ENCODE results near the gene KIF19. TPM values are rescaled to one million over a fixed set of nuclear protein-coding genes. Genes with fewer than 3 reads are reported as not detected.

KIF19 gene
- total RNA-seq, 1 donor from 2014 or later, result 55.2 TPM

DNA sequence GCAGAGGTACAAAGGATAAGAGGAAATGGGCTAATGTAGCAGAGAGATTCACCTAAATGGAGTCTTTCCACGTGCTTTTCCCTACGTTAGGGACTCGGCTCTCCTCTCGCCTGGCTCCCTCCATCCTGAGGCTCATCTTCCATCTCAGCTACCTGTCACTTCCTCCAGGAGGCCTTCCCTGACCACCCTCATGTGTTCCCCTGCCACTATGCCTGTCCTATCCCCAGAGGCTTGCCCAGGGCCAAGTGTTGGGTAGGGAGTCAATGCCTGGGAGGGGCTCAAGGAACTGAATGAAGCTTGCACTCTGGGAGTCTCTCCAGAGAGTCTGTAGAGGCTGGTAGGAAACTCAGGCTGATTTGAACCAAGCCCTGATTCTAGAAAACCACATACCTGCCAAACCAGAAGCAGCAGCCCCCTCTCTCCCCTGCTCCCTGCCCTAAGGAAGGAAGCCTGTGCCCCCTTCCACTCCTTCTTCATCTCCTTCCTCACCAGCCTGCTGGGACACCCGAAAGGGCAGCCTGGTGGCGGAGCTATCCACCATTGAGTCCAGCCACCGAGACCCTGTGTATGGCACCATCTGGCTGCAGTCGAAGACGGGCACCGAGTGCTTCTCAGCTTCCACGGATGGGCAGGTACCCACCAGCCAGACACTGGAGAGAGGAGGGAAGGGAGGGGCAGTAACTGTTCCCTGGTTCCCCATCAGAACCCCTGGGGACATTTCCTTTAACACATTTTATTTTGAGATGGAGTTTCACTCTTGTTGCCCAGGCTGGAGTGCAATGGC is 26.6 kb upstream of the KIF19 start:
- intact Hi-C loops (cut with DNase I), result loop anchor here (5.0 kb wide), 2 partner anchors 87 to 158 kb away; partner anchors contain the start of gene TTYH2
- ATAC-seq (no peak), DNase-seq (ENCODE audit: low spot score) (no peak)

DNA sequence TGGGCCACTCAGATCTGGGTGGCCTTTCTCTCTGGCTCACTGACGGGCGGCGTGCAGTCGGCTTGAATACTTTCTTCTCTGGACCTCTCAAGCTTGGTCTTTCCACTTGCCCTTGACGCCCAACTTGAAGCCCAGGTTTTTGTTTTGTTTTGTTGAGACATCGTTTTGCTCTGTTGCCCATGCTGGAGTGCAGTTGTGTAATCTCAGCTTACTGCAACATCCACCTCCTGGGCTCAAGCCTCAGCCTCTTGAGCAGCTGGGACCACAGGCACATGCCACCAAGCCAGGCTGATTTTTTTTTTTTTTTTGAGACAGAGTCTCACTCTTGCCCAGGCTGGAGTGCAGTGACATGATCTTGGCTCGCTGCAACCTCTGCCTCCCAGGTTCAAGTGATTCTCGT is 22.7 kb upstream of the KIF19 start:
- intact Hi-C loops (cut with DNase I), result loop anchor here (5.0 kb wide), 1 partner anchor 154 kb away; no protein-coding TSS in a partner anchor
- ATAC-seq, result no peak
- no peak for DNase-seq (ENCODE audit: low spot score)

DNA sequence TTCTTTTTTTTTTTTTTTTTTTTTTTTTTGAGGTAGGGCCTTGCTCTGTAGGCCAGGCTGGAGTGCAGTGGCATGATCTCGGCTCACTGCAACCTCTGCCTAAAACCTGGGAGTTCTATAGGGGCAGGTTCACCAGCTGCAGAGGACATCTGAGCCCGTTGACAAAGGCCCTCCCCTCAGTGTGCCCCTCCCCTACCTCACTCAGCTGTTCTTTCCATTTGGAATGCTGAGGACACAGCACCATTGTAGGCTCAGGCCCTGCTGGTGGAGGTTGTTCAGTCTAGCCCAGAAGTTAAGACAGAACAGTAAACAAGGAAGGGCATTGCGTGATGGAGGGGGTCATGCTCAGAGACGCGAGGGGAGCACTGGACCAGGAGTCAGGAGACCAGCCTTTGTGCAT is 21.8 kb upstream of the KIF19 start:
- no peak for DNase-seq (ENCODE audit: low spot score)
- intact Hi-C loops (cut with DNase I), result loop anchor here (5.0 kb wide), 1 partner anchor 153 kb away; no protein-coding TSS in a partner anchor
- no peak for ATAC-seq

DNA sequence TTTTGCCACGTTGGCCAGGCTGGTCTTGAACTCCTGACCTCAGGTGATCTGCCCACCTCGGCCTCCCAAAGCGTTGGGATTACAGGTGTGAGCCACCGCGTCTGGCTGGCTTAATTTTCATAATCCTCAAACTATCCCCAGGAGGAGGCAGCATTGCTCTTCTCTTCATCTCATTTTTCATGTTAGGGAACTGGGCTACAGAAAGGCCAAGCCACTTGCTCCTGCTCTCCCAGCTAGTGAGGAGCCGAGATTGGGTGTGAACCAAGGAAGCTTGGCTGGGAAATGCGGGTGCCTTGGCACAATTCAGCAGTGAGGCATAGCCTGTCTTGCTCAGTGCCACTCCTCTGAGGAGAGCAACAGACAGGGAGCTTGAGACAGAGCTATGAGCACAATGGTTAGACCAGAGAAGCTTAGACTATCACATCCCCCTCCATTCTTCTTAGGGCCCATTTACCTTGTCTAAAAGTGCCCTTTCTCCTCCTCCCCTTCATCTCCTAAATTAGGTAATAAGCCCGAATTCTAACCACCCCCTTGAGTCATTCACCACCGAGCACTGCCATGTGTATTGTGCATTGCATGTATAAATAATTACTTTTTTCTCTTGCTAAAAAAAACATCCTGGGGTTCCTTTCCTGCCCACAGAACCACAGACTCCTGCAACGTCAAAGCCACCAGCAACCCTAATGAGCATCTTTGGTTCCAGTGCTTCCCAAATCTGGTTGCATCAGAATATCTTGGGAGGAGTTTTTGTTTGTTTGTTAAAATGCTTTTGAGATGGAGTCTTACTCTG is 20.0 kb upstream of the KIF19 start:
- ATAC-seq (no peak), DNase-seq (ENCODE audit: low spot score) (no peak)
- intact Hi-C loops (cut with DNase I), result no loop called here

DNA sequence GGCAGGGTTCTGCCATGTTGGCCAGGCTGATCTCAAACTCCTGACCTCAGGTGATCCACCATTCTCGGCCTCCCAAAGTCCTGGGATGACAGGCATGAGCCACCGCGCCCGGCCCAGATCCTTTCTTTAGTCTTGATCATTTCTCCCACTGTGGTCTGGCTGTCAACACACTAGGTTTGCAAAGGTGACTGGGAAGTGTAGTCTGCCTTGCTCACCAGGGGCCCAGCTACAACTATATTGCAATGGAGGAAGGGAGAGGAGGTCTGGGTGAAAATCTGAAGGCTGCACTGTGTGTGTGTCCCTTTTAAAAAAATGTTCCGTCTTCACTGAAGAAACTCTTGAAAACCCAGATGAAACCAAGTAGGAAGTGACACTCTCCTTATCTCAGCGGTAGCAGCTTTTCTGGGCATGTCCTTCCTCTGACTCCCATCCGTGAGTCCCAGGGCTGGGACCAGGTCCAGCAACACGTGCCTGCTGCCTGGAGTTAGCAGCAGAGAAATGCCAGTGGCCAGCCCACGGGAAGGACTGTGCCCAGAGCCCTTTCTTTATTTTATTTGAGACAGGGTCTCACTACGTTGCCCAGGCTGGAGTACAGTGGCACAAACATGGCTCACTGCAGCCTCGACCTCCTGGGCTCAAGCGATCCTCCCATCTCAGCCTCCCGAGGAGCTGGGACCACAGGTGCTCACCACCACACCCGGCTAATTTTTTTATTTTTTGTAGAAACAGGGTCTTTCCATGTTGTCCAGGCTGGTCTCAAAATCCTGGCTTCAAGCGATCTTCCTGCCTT is 17.8 kb upstream of the KIF19 start:
- intact Hi-C loops (cut with DNase I), result no loop called here
- peak; percentile 22 for ATAC-seq

DNA sequence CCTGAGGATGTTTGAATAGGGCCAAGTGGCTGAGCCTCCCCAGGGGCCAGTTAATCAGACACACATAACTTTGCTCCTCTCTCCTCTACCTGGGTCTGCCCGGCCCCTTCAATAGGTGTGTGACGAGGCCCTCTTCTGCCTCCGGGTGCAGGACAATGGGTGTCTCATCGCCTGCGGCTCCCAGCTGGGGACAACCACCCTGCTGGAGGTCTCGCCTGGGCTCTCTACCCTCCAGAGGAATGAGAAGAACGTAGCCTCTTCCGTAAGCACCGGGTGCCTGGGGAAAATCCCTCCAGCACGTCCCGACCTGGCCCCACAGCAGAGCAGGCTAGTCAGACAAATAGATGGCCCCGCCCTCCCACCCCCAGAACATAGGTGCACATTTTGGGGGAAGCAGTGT is 16.1 kb upstream of the KIF19 start:
- DNase-seq (ENCODE audit: low spot score), result no peak
- intact Hi-C loops (cut with DNase I), result no loop called here
- no peak for ATAC-seq

More for the DNA sequence above, 17.8 kb upstream of the KIF19 start:
- no peak for DNase-seq (ENCODE audit: low spot score)

DNA sequence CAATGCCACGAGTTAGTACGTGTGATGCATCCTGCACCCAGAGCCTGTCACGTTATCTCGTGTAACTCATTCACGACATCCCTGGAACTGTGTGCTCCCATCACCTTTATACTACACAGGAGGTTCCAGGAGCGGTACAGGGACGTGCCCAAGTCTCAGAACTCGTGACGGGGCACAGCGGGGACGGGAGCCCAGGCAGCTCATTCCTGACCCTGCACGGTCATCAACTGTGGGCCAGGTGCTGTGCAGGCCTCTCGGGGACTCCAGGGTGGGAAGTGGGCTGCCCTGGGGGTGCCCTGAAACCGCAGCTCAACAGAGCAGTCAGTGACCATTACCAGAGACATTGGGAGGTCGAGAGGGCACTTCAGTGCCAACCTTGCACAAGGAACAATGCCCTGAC is 11.1 kb upstream of the KIF19 start:
- intact Hi-C loops (cut with DNase I), result no loop called here
- no peak for ATAC-seq
- no peak for DNase-seq (ENCODE audit: low spot score)

DNA sequence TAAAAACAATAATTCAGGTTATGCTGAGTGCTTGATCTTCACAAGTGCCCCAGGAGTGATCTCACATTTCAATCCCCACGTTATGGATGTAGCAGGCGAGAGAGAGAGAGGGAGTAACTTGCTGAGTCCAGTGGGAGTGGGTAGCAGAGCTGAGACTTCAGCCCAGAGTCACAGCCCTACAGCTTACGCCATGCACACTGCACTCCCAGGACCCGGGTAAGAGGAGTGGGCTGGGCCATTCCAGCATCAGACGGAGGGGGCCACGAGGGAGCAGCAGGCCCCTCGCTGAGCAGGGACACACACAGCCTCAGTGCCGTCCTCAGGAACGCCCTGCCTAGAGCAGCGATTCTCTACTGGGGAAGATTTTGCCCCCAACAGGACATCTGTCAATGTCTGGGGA is 9.8 kb upstream of the KIF19 start:
- DNase-seq (ENCODE audit: low spot score) (no peak), ATAC-seq (no peak)
- intact Hi-C loops (cut with DNase I), result no loop called here

DNA sequence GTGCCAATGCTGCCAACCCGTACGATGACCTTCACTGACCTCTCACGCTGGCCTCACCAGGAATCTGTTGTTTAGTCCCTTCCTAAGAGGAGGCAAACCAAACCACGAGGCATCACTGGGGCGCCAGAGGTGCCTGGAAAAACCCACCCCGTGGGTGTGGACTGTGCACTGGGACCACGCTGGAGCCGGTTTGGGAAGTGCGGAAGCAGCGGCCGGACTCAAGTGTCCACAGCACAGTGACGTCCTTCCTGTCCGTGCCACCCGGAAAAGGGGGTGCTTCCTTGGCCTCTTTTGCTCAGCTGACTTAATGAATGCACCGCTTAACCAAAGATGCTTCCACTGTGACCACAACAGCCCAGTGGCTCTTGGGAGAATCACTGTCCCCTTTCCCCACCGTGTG is 9.0 kb upstream of the KIF19 start:
- no peak for ATAC-seq
- no peak for DNase-seq (ENCODE audit: low spot score)
- intact Hi-C loops (cut with DNase I), result no loop called here

DNA sequence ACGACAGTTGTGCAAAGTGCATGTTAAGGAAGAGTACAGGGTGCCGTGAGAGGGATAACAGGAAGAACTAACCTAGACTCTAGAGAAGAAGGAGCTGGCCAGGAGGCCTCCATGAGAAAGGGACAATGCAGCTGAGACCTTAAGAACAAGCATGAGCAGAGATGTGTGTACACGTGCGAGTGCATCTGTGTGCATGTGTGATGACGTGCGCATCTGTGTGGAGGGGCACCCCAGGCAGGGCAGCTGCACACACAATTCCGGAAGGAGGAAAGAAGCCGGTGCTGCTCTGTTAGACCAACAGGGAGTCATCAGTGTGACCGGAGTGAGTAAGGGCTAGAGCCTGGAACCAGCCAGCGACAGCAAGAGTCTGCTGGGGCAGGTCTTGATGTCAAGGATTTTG is 7.6 kb upstream of the KIF19 start:
- intact Hi-C loops (cut with DNase I), result no loop called here
- no peak for ATAC-seq
- DNase-seq (ENCODE audit: low spot score), result no peak

DNA sequence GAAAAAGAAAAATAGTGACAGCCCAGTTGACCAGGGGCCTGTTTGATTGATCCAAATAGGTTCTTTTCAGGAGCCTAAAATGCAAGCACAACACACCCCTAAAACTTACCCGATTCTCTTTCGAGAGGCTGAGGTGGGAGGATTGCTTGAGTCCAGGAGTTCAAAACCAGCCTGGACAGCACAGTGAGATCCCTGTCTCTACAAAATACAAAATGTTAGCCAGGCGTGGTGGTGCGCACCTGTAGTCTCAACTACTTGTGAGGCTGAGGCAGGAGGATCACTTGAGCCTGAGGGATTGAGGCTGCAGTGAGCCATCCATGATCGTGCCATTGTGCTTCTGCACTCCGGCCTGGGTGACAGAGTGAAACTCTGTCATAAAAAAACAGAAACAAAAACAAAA is 1.5 kb upstream of the KIF19 start:
- no peak for DNase-seq (ENCODE audit: low spot score)

DNA sequence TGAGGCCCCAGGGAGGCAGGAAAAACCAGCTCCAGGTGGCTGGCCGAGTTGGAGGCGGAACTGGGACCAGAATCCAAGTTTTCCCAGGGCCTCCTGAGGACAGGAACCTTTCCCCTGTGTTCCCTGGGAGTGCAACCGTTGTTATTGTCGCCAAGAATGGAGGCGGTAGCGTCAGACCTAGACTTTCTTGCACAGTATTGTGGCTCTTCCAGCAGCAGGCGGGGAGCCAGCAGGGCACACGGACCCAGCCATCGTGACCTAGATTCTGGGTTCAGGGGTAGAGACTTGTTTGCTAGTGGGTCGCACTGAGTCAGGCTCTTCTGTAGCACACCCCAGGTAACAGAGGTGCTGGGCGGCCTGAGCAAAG is 667 bp upstream of the KIF19 start:
- intact Hi-C loops (cut with DNase I), result no loop called here
- no peak for DNase-seq (ENCODE audit: low spot score)
- peak; percentile 56 for ATAC-seq

More for the DNA sequence above, 1.5 kb upstream of the KIF19 start:
- intact Hi-C loops (cut with DNase I), result no loop called here
- no peak for ATAC-seq

DNA sequence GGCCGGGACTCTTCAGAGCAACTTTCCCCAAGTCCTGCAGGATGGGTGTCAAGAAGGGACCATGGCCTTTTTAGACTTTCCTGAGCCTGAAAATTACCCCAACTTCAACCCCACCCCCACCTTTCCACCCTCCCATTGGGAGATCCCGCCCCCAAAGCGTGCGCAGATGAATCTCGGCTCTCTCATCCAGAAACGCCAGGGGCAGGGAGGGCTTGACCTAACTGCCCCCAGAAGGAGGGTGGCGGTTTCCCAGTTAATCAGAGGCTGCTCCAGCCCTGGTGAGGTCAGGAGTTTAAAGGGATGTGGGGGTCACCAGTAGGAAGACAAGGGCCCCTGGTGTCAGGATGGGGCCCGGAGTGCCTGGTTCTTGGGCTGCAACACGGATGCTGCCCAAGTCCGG is 480 bp downstream of the KIF19 start:
- intact Hi-C loops (cut with DNase I), result no loop called here
- DNase-seq (ENCODE audit: low spot score) (no peak), ATAC-seq (no peak)

DNA sequence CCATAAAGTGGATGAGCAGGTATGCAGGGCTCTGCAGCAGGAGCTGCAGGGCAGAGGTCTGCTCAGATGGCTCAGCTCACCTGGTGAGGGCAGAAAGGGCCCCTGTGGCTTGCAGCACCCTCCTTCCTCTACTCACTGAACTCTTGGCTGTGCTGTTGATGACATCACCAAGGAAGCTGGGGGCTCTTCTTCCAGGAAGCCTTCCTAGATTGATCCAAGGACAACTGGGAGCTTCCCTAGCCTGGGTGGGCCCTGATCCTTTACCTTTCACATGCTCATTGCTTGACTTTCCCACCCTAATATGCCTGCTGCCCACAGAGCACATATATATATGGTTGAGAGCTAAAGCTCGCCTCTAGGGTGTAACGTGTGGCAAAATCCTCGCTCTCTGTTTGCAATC is 2.5 kb downstream of the KIF19 start:
- no peak for DNase-seq (ENCODE audit: low spot score)
- no peak for ATAC-seq
- intact Hi-C loops (cut with DNase I), result no loop called here

DNA sequence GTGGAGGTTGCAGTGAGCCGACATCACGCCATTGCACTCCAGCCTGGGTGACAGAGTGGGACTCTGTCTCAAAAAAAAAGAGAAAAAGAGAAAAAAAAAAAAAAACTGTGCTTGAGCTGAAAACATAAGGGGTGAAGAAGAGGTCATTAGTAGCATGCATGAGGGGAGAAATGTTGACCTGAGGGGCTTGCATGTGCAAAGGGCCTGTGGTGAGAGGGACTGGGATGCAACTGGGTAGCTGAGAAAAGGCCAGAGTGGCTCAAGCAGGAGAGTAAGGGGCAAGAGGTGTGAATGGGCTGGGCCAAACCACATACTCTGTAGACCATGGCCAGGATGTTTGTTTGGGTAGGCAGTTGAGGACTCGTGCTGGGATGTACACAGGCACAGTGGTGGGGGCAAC is 3.4 kb downstream of the KIF19 start:
- no peak for DNase-seq (ENCODE audit: low spot score)
- ATAC-seq, result no peak
- intact Hi-C loops (cut with DNase I), result no loop called here

DNA sequence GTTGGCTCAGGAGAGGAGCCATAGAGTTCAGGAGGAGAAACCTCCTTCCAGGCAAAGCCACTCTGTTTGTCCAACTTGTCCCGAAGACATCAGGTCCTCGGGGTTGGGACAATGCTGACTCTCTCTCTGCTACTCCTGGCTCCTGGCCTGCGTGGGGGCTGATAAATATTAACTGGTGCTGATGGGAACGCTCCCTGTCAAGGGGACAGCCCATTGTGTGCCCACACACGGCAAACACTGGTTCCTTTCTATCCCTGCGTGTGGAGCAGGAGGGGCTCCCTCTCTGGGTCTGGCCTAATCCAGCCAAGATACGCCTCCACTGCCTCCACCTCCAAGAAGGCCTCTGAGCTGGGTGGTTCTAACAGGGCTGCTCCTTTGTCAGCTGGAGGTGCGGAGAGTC is 4.4 kb downstream of the KIF19 start:
- ATAC-seq, result peak; percentile 70
- intact Hi-C loops (cut with DNase I), result no loop called here
- DNase-seq (ENCODE audit: low spot score), result no peak

DNA sequence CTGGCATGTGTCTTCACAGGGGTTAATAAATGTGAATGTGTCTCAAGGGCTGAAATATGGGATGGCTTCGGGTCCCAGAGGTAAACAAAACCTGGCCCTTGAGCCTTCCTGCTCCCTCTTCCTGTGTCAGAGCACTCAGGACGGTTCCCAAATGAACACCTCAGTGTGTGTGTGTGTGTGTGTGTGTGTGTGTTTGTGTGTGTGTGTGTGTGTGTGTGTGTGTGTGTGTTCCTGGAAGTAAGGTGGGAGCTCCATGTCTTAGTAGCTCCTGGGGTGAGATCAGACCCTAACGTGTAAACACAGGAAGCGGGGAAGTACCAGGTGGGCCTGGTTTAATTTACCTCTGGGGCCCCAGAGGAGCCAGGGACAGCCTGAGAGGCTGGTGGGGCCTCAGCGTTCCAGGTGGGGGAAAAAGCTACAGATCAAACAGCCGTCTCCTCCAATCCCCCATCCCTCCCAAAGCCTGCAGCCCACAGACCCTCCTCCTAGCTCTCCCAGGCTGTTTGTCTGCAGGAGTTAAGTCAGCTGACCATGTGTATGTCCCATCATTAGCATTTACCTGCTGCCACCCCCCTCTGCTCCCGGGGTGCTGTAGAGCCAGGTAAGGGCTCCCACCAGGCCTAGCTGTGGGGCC is 6.1 kb downstream of the KIF19 start:
- intact Hi-C loops (cut with DNase I), result no loop called here
- ATAC-seq (no peak), DNase-seq (ENCODE audit: low spot score) (no peak)

DNA sequence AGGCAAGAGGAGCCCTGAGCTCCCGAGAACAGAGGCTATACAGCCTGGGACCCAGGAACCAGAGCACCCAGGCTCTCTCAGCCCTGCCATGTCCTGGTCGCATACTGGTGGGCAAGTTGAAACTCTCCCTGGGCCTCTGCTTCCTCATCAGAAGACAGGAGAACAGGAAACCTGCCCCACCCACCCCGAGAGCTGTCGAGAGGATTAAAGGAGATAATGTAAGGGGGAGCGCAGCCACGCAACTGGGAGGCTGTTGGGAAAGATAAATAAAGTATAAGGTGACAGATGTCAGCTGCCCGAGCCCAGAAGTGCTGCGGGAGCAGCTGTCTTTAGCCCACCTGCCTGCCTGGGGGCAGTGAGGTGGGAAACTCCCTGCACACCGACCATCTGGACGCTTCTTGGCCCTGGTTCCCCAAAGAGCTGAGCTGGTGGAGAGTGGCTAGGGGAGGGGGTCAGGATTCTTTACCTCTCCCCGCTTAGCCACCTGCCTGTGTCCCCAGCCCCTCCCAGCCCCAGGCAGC is 6.8 kb downstream of the KIF19 start:
- no peak for DNase-seq (ENCODE audit: low spot score)
- no peak for ATAC-seq
- intact Hi-C loops (cut with DNase I), result no loop called here

DNA sequence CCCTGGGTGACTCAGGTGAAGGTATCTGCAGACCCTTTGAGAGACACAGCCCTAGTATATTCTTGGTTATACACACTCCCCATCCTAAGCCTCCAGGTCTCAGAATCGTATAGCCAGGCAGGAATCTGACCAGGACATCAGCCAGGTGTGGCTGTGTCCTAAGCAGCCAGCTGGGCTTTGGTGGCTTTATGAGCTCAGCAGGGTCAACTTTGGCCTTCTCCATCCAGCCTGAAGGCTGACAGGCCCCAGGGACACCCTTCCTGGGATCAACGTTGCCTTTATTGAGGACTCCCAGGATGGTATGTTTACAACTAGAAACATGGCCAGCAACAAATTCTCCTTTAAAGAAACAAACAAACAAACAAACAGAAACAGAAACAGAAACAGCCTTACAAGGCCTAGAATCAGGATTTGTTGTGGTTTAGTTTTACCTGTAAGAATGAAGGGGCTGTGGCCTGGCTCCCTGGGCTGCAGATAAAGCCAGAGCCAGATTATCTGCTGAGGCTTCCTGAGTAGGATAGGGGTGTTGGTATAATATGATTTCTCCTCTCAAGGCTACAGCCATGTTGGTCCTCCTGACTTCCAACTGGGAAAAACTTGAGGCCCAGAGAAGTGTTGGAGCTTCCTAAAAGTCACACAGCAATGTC is 8.5 kb downstream of the KIF19 start:
- DNase-seq (ENCODE audit: low spot score) (no peak), ATAC-seq (no peak)
- intact Hi-C loops (cut with DNase I), result no loop called here
